Measurements from ENCODE around the gene TRPM1. TPM values are rescaled to one million over a fixed set of nuclear protein-coding genes. Genes with fewer than 3 reads are reported as not detected.

Gene TRPM1
- total RNA-seq, 2 donors from 2014 or later = not detected

DNA sequence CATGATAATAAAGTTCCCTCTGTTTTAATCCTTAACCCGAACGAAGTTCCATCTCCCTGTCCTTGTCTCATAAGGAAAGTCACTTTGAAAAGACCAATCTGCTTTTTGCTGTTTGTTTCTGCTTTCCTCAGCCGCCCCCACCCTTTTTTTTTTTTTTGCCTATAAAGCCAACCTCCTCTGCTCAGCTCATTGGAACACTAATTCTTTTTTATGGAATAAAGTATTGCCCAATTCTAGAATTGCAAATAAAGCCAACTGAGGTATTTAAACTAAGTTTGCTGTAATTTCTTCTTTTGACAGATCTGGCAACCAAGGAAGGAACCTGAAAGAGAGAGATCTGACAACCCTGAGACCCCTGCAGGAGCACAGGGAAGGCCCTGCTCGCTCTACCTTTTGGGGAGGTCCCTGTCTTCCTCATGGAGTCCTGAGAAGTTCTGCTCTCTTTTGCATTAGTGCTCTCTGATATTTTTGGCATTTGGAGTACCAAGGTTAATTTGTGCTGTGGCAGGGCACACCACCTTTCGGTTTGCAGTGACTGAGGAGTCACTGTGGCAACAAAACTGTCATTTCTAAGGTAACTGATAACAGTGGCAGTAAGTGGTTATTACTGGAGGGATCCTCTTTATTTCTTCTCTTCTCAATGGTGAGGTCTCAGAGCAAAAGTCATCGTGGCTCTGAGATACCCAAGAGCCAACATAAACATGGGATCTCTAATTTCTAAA is 35.2 kb upstream of the TRPM1 start:
- H3K4me1 ChIP-seq = no peaks in the 10 kb centered on the region
- ATAC-seq (no peak), DNase-seq (no peak)
- TF ChIP-seq, protein P1, sequence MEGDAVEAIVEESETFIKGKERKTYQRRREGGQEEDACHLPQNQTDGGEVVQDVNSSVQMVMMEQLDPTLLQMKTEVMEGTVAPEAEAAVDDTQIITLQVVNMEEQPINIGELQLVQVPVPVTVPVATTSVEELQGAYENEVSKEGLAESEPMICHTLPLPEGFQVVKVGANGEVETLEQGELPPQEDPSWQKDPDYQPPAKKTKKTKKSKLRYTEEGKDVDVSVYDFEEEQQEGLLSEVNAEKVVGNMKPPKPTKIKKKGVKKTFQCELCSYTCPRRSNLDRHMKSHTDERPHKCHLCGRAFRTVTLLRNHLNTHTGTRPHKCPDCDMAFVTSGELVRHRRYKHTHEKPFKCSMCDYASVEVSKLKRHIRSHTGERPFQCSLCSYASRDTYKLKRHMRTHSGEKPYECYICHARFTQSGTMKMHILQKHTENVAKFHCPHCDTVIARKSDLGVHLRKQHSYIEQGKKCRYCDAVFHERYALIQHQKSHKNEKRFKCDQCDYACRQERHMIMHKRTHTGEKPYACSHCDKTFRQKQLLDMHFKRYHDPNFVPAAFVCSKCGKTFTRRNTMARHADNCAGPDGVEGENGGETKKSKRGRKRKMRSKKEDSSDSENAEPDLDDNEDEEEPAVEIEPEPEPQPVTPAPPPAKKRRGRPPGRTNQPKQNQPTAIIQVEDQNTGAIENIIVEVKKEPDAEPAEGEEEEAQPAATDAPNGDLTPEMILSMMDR (IDR thresholded peaks at IDR 0.05) = no peak
- TF ChIP-seq POLR2A (IDR thresholded peaks at IDR 0.05) = no peak
- no peak overlapping the region for H3K4me3 ChIP-seq
- no peaks in the 10 kb centered on the region for H3K9me3 ChIP-seq
- H3K36me3 ChIP-seq (replicated peaks in 1 of 2; ENCODE audit: insufficient read depth in 1 of 2, low read depth in 2 of 2) = no peaks in the 10 kb centered on the region
- WGBS, 2 donors = 47 to 59% methylated on average over 6 of the region's 6 CpGs
- no peaks in the 10 kb centered on the region for H3K27me3 ChIP-seq
- H3K27ac ChIP-seq = no peak overlapping the region
- intact Hi-C loops (cut with DNase I) = no loop called here

DNA sequence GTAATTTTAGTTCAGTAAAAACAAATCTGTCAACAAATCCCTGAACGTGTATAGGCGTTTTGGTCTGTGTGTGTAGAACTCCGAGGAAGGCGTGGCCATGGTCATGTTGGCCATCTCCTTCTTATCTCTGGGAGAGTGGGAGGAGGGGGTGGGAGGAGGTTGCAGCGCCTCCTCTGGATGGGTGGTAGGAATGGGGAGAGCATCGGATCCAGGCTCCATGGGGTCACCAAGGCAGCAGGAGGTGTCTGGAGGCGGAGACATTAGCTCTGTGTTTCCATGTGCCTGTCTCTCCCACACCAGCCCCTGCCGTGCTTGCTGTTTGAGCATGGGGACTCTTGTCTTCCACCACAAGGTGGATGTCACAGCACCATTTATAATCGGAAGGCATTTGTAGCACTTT is 34.5 kb upstream of the TRPM1 start:
- Histone ChIP-seq H3K36me3 (replicated peaks in 1 of 2; ENCODE audit: insufficient read depth in 1 of 2, low read depth in 2 of 2) (no peaks in the 10 kb centered on the region), H3K27ac (no peak overlapping the region), H3K4me1 (no peaks in the 10 kb centered on the region), H3K4me3 (no peak overlapping the region), H3K27me3 (no peaks in the 10 kb centered on the region), H3K9me3 (no peaks in the 10 kb centered on the region)
- intact Hi-C loops (cut with DNase I) = no loop called here
- TF ChIP-seq, protein P1 (IDR thresholded peaks at IDR 0.05) = no peak
- DNase-seq (no peak), ATAC-seq (no peak)
- 62 to 63% methylated on average over 8 to 9 of the region's 9 CpGs for WGBS, 2 donors

DNA sequence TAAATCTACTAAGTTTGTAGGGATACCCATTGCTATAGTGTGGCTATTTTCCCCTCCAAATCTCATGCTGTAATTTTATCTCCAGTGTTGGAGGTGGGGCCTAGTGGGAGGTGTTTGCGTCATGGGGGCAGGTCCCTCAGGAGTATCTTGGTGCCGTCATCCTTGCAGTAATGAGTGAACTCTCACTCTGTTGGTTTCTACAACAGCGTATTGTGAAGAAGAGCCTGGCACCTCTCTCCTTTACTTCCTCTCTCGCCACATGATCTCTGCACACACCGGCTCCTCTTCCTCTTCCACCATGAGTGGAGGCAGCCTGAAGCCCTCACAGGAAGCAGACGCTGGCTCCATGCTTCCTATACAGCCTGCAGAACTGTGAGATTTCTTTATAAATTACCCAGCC is 34.0 kb upstream of the TRPM1 start:
- ATAC-seq = no peak
- 79 to 81% methylated on average over 6 of the region's 6 CpGs for WGBS, 2 donors
- intact Hi-C loops (cut with DNase I) = no loop called here

DNA sequence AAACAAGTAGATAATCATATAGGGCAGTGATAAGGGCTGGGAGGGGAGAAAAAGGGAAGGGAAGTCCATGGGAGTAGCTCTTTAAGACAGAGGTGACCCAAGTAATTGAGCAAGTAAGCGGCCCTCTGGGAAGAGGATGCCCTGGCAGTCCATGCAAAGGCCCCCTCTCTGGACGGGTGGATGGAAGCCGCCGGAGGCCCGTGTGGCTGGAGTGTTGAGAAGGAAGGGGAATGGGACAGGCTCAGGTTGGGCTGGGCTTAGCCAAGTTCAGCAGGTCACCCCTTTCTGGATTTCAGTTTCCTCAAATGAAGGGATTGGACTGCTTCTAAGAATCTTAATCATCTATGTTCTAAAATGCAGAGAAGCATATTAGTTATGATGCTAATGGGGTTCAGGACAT is 32.4 kb upstream of the TRPM1 start:
- intact Hi-C loops (cut with DNase I) = no loop called here

More for the DNA sequence above, 34.0 kb upstream of the TRPM1 start:
- Histone ChIP-seq H3K9me3 (no peaks in the 10 kb centered on the region), H3K4me3 (no peak overlapping the region), H3K27ac (no peak overlapping the region), H3K4me1 (no peaks in the 10 kb centered on the region), H3K27me3 (no peaks in the 10 kb centered on the region), H3K36me3 (replicated peaks in 1 of 2; ENCODE audit: insufficient read depth in 1 of 2, low read depth in 2 of 2) (no peaks in the 10 kb centered on the region)
- TF ChIP-seq, protein P1 (IDR thresholded peaks at IDR 0.05) = no peak
- TF ChIP-seq POLR2A (IDR thresholded peaks at IDR 0.05) = no peak
- DNase-seq = no peak

More for the DNA sequence above, 32.4 kb upstream of the TRPM1 start:
- H3K9me3 ChIP-seq = no peaks in the 10 kb centered on the region
- TF ChIP-seq POLR2A (IDR thresholded peaks at IDR 0.05) = no peak
- TF ChIP-seq, protein P1 (IDR thresholded peaks at IDR 0.05) = no peak
- no peak overlapping the region for H3K27ac ChIP-seq
- peaks cover 3% of the 10 kb centered on the region for H3K4me1 ChIP-seq
- H3K36me3 ChIP-seq (replicated peaks in 1 of 2; ENCODE audit: insufficient read depth in 1 of 2, low read depth in 2 of 2) = no peaks in the 10 kb centered on the region
- no peak overlapping the region for H3K4me3 ChIP-seq
- 86 to 96% methylated on average over 5 of the region's 5 CpGs for WGBS, 2 donors
- DNase-seq (no peak), ATAC-seq (no peak)
- no peaks in the 10 kb centered on the region for H3K27me3 ChIP-seq

Measured in body of pancreas (tissue), 4 donors.